ENCODE results near the gene MYADML2. TPM values are rescaled to one million over a fixed set of nuclear protein-coding genes. Genes with fewer than 3 reads are reported as not detected.

The MYADML2 gene
- total RNA-seq, 1 donor: not detected

GRCh38 chr17:81915331-81915730 lies 31.7 kb downstream of the MYADML2 start:
- TF ChIP-seq CTCF (IDR thresholded peaks at IDR 0.05; ENCODE audit: insufficient read depth, low read length): no peak
- no peak for DNase-seq (ENCODE audit: low read depth)
- H3K4me3 ChIP-seq (ENCODE audit: low read depth, low read length): no peak overlapping the region

- DNase-seq (ENCODE audit: low read depth): no peak
- no peak overlapping the region for H3K4me3 ChIP-seq (ENCODE audit: low read depth, low read length)
- no peak for TF ChIP-seq CTCF (IDR thresholded peaks at IDR 0.05; ENCODE audit: insufficient read depth, low read length)
These were observed 32.8 kb downstream of the MYADML2 start for GRCh38 chr17:81914103-81914850.

- no peak for TF ChIP-seq CTCF (IDR thresholded peaks at IDR 0.05; ENCODE audit: insufficient read depth, low read length)
- no peak overlapping the region for H3K4me3 ChIP-seq (ENCODE audit: low read depth, low read length)
- no peak for DNase-seq (ENCODE audit: low read depth)
These were observed 33.5 kb downstream of the MYADML2 start for GRCh38 chr17:81913394-81914102.

- no peak for DNase-seq (ENCODE audit: low read depth)
- no peak for TF ChIP-seq CTCF (IDR thresholded peaks at IDR 0.05; ENCODE audit: insufficient read depth, low read length)
- H3K4me3 ChIP-seq (ENCODE audit: low read depth, low read length): no peak overlapping the region
These were observed 34.4 kb downstream of the MYADML2 start for GRCh38 chr17:81912441-81913309.

- no peak for TF ChIP-seq CTCF (IDR thresholded peaks at IDR 0.05; ENCODE audit: insufficient read depth, low read length)
- H3K4me3 ChIP-seq (ENCODE audit: low read depth, low read length): no peak overlapping the region
- no peak for DNase-seq (ENCODE audit: low read depth)
These were observed 35.1 kb downstream of the MYADML2 start for GRCh38 chr17:81911969-81912368.

GRCh38 chr17:81911277-81911961 lies 35.6 kb downstream of the MYADML2 start, which contains the start of gene PCYT2:
Gene PCYT2 (minus strand): TSS chr17:81911399. CDS start chr17:81911355, 44 bp downstream.
- peak within 1 kb of the TSS; percentile 81 for H3K4me3 ChIP-seq (ENCODE audit: low read depth, low read length)
- DNase-seq (ENCODE audit: low read depth): peak; percentile 77
- TF ChIP-seq CTCF (IDR thresholded peaks at IDR 0.05; ENCODE audit: insufficient read depth, low read length): no peak
